NCI-H748 (cell line): ENCODE results near the gene UNC45A.
A peak's percentile ranks its signal among the peaks of the same experiment; 100 is the strongest.
"Not testable (repeated sequence)": the region's sequence is repeated elsewhere in the genome, so short reads cannot be mapped to it uniquely, and the experiment has no call there.

Source experiments
- DNase-seq: peaks from one replicate; lab custom pipeline; 2025; ENCODE audit not compliant: unreplicated experiment; lab: John Stamatoyannopoulos, UW

UNC45A gene, protein sequence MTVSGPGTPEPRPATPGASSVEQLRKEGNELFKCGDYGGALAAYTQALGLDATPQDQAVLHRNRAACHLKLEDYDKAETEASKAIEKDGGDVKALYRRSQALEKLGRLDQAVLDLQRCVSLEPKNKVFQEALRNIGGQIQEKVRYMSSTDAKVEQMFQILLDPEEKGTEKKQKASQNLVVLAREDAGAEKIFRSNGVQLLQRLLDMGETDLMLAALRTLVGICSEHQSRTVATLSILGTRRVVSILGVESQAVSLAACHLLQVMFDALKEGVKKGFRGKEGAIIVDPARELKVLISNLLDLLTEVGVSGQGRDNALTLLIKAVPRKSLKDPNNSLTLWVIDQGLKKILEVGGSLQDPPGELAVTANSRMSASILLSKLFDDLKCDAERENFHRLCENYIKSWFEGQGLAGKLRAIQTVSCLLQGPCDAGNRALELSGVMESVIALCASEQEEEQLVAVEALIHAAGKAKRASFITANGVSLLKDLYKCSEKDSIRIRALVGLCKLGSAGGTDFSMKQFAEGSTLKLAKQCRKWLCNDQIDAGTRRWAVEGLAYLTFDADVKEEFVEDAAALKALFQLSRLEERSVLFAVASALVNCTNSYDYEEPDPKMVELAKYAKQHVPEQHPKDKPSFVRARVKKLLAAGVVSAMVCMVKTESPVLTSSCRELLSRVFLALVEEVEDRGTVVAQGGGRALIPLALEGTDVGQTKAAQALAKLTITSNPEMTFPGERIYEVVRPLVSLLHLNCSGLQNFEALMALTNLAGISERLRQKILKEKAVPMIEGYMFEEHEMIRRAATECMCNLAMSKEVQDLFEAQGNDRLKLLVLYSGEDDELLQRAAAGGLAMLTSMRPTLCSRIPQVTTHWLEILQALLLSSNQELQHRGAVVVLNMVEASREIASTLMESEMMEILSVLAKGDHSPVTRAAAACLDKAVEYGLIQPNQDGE

DNA sequence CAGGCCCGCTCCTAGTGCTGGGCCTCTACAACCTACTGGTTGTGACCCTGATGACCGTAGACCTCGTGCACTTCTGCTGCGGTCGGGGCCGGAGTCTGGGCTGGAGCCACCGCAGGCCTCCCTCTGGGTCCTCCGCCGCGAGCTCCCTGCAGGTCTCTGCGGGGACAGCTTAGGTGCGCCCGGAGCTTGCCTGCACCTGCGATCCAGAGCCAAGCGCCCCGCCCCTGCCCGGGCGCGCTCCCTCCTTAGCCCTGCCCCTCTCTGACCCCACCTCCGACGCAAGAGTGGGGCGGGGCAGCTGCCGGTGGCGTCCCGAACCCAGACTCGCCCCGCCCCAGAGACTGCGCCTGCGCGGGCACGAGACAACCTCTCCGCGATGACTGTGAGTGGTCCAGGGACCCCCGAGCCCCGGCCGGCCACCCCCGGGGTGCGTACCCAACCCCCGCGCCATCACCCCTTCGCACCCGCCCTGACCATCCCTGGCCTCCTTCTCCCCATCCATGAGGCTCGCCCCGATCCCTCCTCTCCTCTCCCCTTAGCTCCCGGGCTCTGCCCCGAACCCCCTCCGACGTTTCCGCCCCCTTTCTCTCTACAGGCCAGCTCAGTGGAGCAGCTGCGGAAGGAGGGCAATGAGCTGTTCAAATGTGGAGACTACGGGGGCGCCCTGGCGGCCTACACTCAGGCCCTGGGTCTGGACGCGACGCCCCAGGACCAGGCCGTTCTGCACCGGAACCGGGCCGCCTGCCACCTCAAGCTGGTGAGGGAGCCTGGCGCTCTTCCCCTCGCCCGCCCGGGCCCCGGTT lies at the start of gene UNC45A:
TSS of gene UNC45A (plus strand) at position 337 of the 803 bp plus-strand sequence. CDS start at position 377, 40 bp downstream.
- peak; percentile 90 for DNase-seq

DNA sequence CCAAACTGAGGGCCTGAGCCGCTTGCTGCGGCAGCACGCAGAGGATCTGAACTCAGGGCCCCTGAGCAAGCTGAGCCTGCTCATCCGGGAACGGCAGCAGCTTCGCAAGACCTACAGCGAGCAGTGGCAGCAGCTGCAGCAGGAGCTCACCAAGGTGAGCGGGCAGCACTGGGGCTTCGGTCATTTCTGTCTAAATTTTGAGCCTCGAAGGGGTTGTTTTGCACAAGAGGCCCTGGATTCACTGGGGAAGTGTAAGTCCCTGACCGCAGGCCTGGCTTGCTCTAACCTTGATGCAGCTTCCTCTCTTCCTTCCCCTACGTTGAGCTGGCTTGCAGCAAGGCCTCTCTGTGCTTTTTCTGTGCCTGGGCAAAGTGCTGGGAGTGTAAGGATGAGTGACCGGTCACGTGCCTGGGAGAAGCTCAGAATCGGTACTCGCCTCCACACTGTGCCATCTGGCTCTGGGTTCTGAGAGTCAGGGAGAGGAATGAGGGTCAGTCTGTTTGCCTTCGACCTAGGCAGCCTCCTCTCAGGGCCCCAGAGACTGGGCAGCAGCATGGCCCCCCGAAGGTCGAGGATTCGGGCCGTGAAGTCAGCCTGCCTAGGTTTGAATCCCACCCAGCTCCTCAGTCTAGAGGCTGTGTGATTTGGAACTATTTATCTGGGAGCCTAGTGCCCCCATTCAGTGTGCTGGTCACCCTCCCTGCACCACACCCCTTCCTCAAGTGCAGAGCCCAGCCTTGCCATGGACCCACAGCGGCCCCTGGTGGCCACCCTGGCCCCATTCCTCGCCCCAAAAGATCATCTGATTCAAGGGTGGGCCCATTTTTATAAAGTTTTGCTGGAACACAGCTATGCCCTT lies 49.4 kb upstream of the UNC45A start:
- DNase-seq, result peak; percentile 56

DNA sequence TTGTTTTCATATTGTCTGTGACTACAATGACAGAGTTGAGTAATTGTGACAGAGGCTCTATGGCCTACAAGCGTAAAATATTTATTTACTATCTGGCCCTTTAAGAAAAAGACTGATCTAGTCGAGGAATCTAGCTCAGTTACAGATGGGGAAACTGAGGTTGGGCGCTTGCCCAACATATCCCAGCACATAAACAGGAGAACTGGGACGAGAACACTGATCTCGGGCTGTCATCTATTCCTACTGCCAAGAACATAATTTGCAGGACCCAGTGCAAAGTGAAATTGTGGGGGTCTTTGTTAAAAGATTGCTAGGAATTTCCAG lies 48.8 kb upstream of the UNC45A start:
- DNase-seq, result no peak

DNA sequence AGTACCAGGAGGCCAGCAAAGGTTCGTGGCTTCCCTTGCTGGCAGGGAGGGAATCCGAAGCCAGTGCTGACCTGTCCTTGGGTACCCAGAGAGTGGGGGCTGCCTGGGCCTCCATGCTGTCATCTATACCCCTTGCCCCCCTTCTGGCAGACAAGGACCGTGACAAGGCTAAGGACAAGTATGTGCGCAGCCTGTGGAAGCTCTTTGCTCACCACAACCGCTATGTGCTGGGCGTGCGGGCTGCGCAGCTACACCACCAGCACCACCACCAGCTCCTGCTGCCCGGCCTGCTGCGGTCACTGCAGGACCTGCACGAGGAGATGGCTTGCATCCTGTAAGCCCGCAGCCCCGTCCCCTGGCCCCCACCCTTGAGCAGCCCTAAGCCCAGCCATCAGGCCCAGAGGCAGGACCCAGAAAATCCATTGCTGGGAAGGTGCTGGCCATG lies 48.0 kb upstream of the UNC45A start:
- no peak for DNase-seq

DNA sequence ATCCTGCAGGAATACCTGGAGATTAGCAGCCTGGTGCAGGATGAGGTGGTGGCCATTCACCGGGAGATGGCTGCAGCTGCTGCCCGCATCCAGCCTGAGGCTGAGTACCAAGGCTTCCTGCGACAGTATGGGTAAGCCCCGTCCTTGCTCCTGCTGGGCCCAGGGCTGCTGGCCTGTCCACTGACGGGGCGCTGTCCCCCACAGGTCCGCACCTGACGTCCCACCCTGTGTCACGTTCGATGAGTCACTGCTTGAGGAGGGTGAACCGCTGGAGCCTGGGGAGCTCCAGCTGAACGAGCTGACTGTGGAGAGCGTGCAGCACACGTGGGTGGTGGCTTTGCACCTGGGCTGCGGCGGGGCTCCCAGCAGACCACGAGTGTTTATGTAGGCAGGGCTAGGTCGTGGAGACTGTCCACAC lies 45.8 kb upstream of the UNC45A start:
- no peak for DNase-seq

DNA sequence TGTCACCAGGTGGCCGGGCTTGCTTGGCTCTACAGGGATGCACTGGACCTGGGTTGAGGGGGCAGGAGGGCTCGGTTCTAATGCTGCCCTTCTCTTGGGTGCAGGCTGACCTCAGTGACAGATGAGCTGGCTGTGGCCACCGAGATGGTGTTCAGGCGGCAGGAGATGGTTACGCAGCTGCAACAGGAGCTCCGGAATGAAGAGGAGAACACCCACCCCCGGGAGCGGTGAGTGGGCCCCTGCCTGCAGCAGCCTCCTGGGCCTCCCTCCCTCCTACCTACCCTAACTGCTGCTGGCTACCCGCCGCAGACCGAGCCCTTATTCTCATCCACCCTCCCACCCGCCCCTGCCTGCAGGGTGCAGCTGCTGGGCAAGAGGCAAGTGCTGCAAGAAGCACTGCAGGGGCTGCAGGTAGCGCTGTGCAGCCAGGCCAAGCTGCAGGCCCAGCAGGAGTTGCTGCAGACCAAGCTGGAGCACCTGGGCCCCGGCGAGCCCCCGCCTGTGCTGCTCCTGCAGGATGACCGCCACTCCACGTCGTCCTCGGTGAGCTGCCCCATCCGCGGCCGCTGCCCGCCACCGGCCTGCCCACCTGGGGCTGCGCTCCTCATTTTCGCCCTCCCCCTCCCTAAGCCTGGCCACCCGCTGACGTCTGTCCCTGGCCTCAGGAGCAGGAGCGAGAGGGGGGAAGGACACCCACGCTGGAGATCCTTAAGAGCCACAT lies 45.2 kb upstream of the UNC45A start:
- no peak for DNase-seq

DNA sequence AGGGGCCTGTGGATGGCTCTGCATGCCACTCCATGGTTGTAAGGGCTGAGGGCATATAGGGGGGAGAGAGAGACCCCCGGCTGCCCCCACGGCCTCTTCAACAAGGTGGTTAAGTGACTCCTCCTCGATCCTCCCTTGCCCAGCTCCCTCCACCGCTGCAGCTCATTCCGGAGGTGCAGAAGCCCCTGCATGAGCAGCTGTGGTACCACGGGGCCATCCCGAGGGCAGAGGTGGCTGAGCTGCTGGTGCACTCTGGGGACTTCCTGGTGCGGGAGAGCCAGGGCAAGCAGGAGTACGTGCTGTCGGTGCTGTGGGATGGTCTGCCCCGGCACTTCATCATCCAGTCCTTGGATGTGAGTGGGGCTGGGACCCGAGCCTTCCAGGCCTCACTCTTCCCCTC lies 44.2 kb upstream of the UNC45A start:
- DNase-seq, result no peak

DNA sequence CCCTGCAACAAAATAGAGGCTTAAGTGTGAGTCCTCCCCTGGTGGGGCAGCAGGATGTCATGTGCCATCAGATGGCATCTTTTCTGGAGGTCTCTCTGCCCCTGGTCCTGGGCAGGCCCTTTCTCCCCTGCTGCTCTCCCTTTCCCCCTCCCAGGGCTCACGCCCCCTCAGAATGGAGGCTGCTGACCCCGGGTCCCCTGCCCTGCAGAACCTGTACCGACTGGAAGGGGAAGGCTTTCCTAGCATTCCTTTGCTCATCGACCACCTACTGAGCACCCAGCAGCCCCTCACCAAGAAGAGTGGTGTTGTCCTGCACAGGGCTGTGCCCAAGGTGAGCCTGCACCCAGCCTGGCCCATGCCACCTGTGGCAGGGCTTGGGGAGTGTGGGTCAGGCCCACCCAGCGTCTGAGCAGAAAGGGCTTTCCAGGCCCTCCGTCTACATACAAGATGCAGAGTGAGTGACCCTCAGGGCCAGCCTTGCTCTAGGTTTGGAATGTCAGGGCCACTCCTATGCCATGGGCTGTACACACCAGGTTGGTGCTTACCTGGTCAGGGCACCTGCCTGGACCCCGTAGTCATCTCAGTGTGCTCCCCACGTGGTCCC lies 43.6 kb upstream of the UNC45A start:
- no peak for DNase-seq

DNA sequence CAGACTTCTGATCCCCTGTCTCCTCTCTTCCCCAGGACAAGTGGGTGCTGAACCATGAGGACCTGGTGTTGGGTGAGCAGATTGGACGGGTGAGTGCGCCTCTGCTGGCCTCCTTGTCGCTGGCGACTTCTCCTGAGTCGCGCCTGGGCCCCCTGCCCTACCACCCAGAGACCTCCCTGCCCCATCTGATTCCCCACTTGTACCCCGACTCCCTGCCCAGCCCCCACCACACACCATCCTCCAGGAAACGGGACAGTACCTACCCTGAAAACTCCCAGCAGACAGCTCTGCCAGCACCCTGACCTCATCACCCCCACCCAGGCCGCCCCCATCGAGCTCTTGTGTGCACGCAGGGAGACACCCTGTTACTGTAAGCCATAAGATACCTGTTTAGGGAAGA lies 43.1 kb upstream of the UNC45A start:
- DNase-seq, result no peak

DNA sequence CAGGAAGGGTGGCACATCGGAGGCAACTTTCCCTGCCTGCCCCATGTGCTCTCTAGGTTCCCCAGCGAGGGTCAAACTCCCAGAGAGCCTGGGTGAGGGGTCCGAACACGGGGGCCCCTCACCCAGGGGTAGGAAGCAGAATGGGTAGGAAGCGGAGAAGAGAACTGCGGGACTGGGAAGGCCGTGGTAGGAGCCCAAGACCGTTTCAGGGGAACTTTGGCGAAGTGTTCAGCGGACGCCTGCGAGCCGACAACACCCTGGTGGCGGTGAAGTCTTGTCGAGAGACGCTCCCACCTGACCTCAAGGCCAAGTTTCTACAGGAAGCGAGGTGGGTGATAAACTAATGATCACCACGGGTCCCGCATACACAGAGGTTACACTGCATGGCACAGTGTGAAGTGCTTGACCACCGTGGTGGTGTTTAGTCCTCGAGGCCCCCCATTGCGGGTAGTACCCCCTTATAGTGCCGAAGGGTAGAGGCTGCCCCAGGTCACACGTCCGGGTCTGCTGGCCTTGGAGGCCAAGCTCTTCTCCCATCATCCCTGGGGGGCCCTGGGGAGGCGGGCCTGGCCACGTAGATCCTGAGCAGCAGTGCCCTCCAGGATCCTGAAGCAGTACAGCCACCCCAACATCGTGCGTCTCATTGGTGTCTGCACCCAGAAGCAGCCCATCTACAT lies 42.4 kb upstream of the UNC45A start:
- DNase-seq, result no peak

DNA sequence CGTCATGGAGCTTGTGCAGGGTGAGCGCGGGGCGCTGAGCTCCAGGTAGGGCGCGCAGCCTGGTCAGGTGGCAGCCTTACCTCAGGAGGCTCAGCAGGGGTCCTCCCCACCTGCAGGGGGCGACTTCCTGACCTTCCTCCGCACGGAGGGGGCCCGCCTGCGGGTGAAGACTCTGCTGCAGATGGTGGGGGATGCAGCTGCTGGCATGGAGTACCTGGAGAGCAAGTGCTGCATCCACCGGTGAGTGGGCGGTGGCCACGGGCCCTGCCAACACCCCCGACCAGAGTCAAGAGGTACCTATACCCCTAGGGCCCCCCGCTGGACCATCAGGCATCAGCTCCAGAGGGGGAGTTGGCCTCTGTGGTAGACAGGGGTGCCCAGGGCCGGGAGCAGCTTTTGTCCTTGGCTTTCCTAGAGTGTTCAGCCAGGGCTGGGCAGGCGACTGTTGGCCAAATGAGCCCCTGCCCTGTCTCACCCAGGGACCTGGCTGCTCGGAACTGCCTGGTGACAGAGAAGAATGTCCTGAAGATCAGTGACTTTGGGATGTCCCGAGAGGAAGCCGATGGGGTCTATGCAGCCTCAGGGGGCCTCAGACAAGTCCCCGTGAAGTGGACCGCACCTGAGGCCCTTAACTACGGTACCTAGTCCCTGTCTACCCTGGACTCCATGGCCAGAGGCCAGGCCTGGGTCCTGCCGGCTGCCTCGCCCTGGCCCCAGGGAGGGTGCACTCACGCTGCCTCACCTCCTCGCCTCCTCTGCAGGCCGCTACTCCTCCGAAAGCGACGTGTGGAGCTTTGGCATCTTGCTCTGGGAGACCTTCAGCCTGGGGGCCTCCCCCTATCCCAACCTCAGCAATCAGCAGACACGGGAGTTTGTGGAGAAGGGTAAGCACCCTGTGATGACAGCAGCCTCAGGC lies 41.7 kb upstream of the UNC45A start:
- no peak for DNase-seq

DNA sequence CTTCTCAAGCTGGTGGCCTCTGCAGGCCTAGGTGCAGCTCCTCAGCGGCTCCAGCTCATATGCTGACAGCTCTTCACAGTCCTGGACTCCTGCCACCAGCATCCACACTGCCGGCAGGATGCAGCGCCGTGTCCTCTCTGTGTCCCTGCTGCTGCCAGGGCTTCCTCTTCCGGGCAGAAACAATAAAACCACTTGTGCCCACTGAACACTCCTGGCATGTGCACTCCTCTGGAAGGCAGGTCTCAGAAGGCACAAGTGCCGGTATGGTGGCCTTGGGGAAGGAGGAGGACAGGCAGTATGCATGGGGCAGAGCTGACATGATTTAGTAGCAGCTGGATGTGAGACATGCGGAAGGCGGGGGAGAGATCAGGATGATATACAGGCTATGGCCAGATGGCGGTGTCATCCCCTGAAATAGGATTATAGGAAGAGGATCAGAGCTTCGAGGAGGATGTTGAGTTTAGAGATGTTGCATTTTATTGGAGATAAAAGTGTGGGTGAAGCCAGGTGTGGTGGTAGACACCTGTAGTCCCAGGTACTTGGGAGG lies 39.4 kb upstream of the UNC45A start:
- DNase-seq, result peak; percentile 8

DNA sequence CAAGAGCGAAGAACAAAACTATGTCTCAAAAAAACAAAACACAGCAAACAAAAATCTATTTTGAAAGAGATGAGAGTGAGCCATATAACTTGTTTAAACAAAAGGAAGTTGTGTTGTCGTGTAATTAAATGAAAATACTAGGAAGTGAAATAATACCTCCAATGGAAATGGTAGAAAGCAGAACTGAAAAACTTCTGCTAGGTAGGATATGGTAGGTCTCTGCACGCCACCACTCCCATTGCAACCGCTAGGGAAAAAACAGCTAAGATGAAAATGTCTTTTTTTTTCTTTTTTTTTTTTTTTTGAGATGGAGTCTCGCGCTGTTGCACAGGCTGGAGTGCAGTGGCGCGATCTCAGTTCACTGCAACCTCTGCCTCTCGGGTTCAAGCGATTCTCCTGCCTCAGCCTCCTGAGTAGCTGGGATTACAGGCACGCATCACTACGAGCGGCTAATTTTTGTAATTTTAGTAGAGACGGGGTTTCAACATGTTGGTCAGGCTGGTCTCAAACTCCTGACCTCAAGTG lies 37.9 kb upstream of the UNC45A start:
- DNase-seq, result not testable (repeated sequence)

DNA sequence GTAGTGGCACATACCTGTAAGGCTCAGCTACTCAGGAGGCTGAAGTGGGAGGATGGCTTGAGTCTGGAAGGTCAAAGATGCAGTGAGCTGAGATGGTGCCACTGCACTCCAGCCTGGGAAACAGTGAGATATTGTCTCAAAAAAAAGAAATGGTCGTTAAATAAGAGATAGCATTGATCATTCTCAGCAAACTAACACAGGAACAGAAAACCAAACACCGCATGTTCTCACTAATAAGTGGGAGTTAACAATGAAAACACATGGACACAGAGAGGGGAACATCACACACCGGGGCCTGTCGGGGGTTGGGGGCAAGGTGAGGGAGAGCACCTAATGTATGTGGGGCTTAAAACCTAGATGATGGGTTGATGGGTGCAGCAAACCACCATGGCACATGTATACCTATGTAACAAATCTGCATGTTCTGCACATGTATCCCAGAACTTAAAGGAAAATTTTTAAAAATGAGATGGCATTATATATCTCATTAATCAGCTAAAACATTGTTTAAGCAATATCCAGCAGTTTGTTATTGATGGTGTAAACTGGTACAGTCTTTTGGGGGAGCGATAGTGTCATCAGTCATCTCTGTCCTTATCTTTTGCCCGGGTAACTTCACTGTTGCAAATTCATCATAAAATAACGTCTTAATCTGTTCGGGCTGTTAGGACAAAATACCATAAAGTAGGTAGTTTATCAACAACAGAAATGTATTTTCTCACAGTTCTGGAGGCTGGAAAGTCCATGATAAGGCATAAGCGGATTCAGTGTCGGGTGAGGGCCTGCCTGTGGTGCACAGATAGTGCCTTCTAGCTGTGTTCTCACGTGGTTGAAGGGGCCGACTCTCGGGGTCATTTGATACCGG lies 33.7 kb upstream of the UNC45A start:
- no peak for DNase-seq

DNA sequence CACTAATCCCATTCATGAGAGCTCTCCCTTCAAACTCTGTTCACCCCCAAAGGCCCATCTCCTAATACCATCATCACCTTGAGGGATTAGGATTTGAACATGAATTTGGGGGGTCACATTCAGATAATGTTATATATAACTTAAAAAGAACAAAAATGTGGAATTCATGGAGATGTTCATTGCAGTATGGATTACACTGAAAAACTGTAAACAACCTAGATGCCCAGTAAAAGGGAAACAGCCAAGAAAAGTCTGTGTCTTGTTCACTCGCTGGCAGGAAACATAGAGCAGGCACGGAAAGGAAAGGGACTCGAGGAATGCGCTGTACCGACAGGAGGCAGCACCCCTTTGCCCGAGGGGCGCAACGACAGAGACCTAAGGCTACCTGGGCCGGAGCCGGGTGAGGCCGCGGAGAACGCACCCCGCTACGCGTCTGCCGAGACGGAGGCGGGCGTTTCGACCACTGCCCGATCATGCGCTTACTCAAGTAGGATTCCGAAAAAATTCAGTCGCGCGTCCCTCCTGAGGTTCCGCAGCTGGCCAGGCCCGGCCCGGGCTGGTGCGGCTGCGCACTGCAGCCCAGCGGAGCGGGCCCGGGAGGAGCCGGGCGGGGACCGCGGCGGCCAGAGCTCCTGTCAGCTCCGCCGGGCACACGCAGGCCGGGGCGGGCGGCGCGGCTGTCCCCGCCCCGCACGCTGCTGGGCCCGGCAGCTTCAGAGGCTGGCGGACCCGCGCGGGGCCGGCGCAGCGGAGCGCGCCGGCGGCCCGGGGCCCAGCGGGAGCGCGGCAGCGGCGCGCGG lies 32.8 kb upstream of the UNC45A start:
- peak; percentile 80 for DNase-seq
